Measurements from ENCODE around the gene KCND3. TPM values are rescaled to one million over a fixed set of nuclear protein-coding genes. Genes with fewer than 3 reads are reported as not detected.

KCND3 gene
- total and polyA plus RNA-seq, 12 donors, result 0.39 to 6.7 (median 3.1) TPM

DNA sequence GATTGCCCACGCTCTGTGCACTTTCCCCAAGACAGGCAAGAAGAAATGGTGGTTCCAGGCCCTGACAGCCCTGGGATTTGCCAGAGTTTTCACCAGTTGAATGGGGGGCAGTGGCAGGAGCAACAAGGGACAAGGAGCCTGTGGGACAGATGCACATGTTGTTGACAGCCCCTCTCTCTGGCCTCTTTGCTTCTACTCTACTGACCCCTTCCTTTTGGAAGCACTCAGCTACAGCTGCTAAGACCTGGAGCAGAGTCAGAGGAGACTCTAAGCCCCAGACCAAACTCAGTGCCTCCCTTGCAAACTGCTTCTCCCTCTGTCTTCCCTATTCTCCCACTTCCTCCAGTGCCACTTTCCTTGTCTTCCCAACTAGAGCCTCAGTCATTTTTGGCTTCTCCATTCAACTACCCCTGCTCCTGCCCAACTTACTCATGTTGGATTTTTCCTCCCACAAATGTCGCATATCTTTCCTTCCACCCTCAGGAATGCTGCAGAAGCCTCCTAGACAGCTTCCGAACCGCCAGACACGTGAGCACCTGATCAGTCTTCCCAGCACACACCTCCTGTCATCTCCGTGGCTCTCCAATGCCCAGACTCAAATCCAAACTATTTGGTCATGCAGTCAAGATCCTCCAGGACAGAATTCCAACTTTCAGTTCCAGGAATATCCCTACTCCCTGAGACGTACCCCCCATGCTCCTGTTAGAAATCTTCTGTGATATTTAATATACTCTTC lies 259.4 kb downstream of the KCND3 start:
- Histone ChIP-seq H3K27ac (no peak overlapping the region), H3K9me3 (replicated peaks in 1 of 3) (no peaks in the 10 kb centered on the region), H3K4me3 (no peak overlapping the region), H3K4me1 (replicated peaks in 1 of 2) (no peaks in the 10 kb centered on the region), H3K27me3 (no peaks in the 10 kb centered on the region), H3K36me3 (replicated peaks in 1 of 2) (no peaks in the 10 kb centered on the region)
- peak in 1 of 7 donors; percentile 44 for DNase-seq
- intact Hi-C loops (cut with DNase I), result no loop called here
- 84 to 92% (median 88%) methylated on average over 7 of the region's 7 CpGs for WGBS, 4 donors
- TF ChIP-seq POLR2A (IDR thresholded peaks at IDR 0.05), result no peak
- TF ChIP-seq, protein P1, sequence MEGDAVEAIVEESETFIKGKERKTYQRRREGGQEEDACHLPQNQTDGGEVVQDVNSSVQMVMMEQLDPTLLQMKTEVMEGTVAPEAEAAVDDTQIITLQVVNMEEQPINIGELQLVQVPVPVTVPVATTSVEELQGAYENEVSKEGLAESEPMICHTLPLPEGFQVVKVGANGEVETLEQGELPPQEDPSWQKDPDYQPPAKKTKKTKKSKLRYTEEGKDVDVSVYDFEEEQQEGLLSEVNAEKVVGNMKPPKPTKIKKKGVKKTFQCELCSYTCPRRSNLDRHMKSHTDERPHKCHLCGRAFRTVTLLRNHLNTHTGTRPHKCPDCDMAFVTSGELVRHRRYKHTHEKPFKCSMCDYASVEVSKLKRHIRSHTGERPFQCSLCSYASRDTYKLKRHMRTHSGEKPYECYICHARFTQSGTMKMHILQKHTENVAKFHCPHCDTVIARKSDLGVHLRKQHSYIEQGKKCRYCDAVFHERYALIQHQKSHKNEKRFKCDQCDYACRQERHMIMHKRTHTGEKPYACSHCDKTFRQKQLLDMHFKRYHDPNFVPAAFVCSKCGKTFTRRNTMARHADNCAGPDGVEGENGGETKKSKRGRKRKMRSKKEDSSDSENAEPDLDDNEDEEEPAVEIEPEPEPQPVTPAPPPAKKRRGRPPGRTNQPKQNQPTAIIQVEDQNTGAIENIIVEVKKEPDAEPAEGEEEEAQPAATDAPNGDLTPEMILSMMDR (IDR thresholded peaks at IDR 0.05), result no peak

DNA sequence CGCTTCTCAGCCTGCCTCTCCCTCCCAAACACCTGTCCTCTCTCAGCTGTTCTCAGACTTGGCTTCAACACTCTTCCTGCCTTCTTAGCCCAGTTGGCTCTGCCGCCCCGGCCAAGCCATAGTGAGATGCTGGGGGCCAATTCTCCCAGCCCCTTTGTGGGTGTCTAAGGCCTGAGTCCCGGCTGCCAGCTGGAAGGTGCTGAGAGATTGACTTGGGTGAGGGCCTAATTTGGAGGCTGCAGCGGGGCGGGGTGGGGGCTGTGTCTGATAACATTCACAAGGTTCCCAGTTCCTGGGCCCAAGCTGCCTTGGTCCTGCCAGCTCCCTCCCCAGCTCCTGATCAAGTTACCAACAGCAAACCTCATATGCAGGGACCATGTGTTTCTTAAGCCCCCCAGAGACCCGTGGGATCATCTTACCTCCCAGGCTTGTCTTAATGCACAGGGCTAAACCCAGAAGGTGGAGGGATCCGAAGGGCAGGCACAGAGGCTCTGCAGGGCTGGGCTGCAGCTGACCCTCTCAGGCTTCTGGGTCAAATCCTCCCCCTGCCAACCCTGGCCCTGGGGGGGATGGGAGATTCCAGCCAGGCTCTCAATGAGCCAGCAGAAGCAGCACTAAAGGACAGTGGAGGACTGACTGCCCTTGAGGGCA lies 260.1 kb downstream of the KCND3 start:
- no peaks in the 10 kb centered on the region for H3K4me1 ChIP-seq (replicated peaks in 1 of 2)
- no peak overlapping the region for H3K4me3 ChIP-seq
- no peaks in the 10 kb centered on the region for H3K9me3 ChIP-seq (replicated peaks in 1 of 3)
- intact Hi-C loops (cut with DNase I), result no loop called here
- TF ChIP-seq, protein P1 (IDR thresholded peaks at IDR 0.05), result no peak
- TF ChIP-seq POLR2A (IDR thresholded peaks at IDR 0.05), result no peak
- WGBS, 4 donors, result 68 to 82% (median 75%) methylated on average over 4 to 8 of the region's 8 CpGs
- DNase-seq, result peak in 1 of 7 donors; percentile 8
- no peak overlapping the region for H3K27ac ChIP-seq
- H3K36me3 ChIP-seq (replicated peaks in 1 of 2), result no peaks in the 10 kb centered on the region
- H3K27me3 ChIP-seq, result no peaks in the 10 kb centered on the region

GRCh38 chr1:111727056-111727455 lies 262.4 kb downstream of the KCND3 start:
- TF ChIP-seq POLR2A (IDR thresholded peaks at IDR 0.05), result no peak
- TF ChIP-seq, protein P1 (IDR thresholded peaks at IDR 0.05), result no peak
- Histone ChIP-seq H3K4me3 (no peak overlapping the region), H3K27ac (no peak overlapping the region), H3K36me3 (replicated peaks in 1 of 2) (no peaks in the 10 kb centered on the region), H3K9me3 (replicated peaks in 1 of 3) (no peaks in the 10 kb centered on the region), H3K4me1 (replicated peaks in 1 of 2) (no peaks in the 10 kb centered on the region), H3K27me3 (no peaks in the 10 kb centered on the region)
- no peak for DNase-seq
- 87 to 92% (median 89%) methylated on average over 13 to 18 of the region's 18 CpGs for WGBS, 4 donors
- intact Hi-C loops (cut with DNase I), result no loop called here

DNA sequence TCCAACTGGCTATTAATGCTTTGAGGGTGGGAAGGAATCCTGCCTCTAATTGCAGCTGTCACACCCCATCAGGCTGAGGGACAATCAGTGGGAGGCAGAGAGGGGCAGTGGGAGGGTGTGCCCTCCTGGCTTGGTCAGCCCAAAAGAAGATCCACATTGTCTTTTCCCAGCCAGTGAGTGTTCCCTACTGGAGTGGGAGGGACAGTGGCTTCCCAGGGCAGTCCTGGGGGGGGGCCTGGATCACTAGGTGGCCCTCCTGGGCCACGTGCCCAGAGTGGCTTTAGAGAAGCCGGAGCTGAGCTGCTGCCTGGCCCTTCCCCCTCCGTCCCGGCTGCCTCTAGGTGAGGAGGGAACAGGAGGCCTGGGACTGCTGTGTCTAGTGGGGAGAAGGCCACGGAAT lies 264.3 kb downstream of the KCND3 start:
- Histone ChIP-seq H3K4me1 (replicated peaks in 1 of 2) (no peaks in the 10 kb centered on the region), H3K27me3 (no peaks in the 10 kb centered on the region), H3K9me3 (replicated peaks in 1 of 3) (no peaks in the 10 kb centered on the region), H3K36me3 (replicated peaks in 1 of 2) (no peaks in the 10 kb centered on the region), H3K4me3 (no peak overlapping the region), H3K27ac (no peak overlapping the region)
- TF ChIP-seq, protein P1 (IDR thresholded peaks at IDR 0.05), result no peak
- TF ChIP-seq POLR2A (IDR thresholded peaks at IDR 0.05), result no peak
- WGBS, 4 donors, result 25 to 47% (median 43%) methylated on average over 5 of the region's 5 CpGs
- peak in 3 of 7 donors; percentile 23 to 57 (median 51) for DNase-seq
- intact Hi-C loops (cut with DNase I), result no loop called here
